Psoas muscle (tissue), 8 donors: ENCODE measurements around the gene UTP20. TPM values are rescaled to one million over a fixed set of nuclear protein-coding genes. Genes with fewer than 3 reads are reported as not detected.

Experiments
- ATAC-seq, 4 donors: fragments of 200-7000 bp; cut with Tn5 transposase; one replicate each; pipeline ENCODE4 v1.9.1; 2020; ENCODE audit warnings: moderate library complexity in 3 of 4, mild to moderate bottlenecking in 2 of 4
- DNase-seq, 2 donors: peaks; one replicate each; pipeline ENCODE4 v3.0.0-alpha.2; 2020
- H3K27ac ChIP-seq: fragments of 200-600 bp; one replicate; pipeline ENCODE4 v1.8.0; 2022
- H3K27me3 ChIP-seq, 3 donors: fragments of 200-600 bp in 1 of 3; one replicate each; pipeline versions ENCODE4 v1.6.1 to v1.8.0; 2013 to 2022; ENCODE audit warnings: low read length in 2 of 3, mild to moderate bottlenecking in 2 of 3, moderate library complexity in 1 of 3; ENCODE audit not compliant: insufficient read depth in 3 of 3
- H3K36me3 ChIP-seq, 2 donors: fragments of 200-600 bp in 1 of 2; one replicate each; pipeline versions ENCODE4 v1.6.1 to v1.8.0; 2013 to 2022; ENCODE audit warnings: low read depth in 1 of 2, mild to moderate bottlenecking in 1 of 2, moderate library complexity in 1 of 2; ENCODE audit not compliant: insufficient read depth in 1 of 2
- H3K4me1 ChIP-seq: fragments of 200-600 bp; one replicate; pipeline ENCODE4 v1.8.0; 2022
- H3K4me3 ChIP-seq: fragments of 200-600 bp; one replicate; pipeline ENCODE4 v1.8.0; 2022; ENCODE audit warnings: mild to moderate bottlenecking
- H3K9me3 ChIP-seq: fragments of 200-600 bp; one replicate; pipeline ENCODE4 v1.8.0; 2022
- WGBS, 3 donors: extraction: QIAGEN DNeasy Blood & Tissue Kit; methylation state at CpG; one replicate each; pipeline versions ENCODE4 v1.1.6 to v1.1.7; 2013; 5-methylcytosine and 5-hydroxymethylcytosine counted together
- intact Hi-C, 2 donors: fragments of 100-400 bp; cut with DNase I; formaldehyde crosslinking; loops; one replicate each; pipeline versions ENCODE4 v1.11.0 to v1.14.2; 2022
- long read RNA-seq, 2 donors: library from polyadenylated mRNA; unstranded; transcript quantifications; one replicate each; pipeline ENCODE4 v2.0.0, GENCODE V29; 2021
- polyA plus RNA-seq, 3 donors: library from polyadenylated mRNA; stranded (reverse); fragments of 200-250 nt; gene quantifications; one replicate each; pipeline ENCODE4 v1.2.3, GENCODE V29; 2013
- total RNA-seq, 4 donors: library from RNA; stranded (reverse); fragmentation: NEBNext Ultra II Directional in 2 of 4; extraction: Animal tissue kit (Norgen Biotek cat#: 25700) in 2 of 4; gene quantifications; one replicate each; pipeline versions ENCODE4 v1.2.1 to v1.2.4, GENCODE V29; 2021 to 2023
- TF ChIP-seq, protein P1 (sequence below): fragments of 200-600 bp; IDR thresholded peaks from one replicate; pipeline ENCODE4 v1.8.0; 2022; ENCODE audit warnings: antibody characterized with exemption
- donor health status: healthy with polysubstance abuse.
- donor health status: DM: no; HTN: no; CAD: no; lungs with moderate emphysema.
- donor health status: Bipolar disorder and iron deficiency.
- donor health status: healthy.
- donor health status: DM: yes; HTN: yes; CAD: no.
- donor health status: DM: no; HTN: no; CAD: no.
- donor health status: DM: no; HTN: no; CAD: no.
- donor health status: DM: yes; HTN: yes; CAD: no.

Gene UTP20
- total RNA-seq, result 10 to 100 TPM in 1 of 4 donors, 1 to 10 TPM in 3; 6.8 to 11.4 (median 9.2) TPM
- polyA plus RNA-seq, result 1 to 10 TPM; 3.7 to 8.4 (median 5.2) TPM
- long read RNA-seq, donor 1, partial matches to known transcripts, result 3 of 3 reads
- long read RNA-seq, donor 1, other reads (novel, unspliced or antisense), result 0 of 3 reads
- long read RNA-seq, donor 2, partial matches to known transcripts, result 7 of 9 reads
- long read RNA-seq, donor 2, other reads (novel, unspliced or antisense), result 2 of 9 reads

DNA sequence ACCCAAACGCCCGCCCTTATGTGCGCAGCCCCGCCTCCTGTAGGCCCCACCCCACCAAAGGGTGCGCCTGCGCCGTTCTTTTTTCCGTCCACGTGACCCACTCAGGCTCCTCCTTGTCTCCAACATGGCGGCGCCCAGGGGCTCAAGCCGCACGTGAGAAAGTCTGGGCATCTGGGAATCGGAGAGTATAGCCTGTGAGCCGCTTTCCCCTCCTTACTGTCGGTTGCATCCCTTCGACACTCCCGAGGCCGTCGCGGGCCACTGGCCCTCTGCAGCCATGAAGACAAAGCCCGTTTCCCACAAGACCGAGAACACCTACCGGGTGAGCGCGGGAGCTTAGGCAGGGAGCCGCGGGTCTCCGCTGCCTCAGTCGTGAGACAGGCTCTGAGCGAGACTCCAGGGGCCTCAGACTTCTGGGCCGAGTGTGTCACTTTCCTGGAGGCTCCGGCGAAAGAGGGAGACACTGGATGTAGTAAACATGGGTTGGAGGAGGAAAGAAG lies at the start of gene UTP20:
Gene UTP20, plus strand, starts transcription at position 100 of the 500 bp plus-strand sequence. Its CDS starts 178 bp downstream, at position 278.
- TF ChIP-seq, protein P1, sequence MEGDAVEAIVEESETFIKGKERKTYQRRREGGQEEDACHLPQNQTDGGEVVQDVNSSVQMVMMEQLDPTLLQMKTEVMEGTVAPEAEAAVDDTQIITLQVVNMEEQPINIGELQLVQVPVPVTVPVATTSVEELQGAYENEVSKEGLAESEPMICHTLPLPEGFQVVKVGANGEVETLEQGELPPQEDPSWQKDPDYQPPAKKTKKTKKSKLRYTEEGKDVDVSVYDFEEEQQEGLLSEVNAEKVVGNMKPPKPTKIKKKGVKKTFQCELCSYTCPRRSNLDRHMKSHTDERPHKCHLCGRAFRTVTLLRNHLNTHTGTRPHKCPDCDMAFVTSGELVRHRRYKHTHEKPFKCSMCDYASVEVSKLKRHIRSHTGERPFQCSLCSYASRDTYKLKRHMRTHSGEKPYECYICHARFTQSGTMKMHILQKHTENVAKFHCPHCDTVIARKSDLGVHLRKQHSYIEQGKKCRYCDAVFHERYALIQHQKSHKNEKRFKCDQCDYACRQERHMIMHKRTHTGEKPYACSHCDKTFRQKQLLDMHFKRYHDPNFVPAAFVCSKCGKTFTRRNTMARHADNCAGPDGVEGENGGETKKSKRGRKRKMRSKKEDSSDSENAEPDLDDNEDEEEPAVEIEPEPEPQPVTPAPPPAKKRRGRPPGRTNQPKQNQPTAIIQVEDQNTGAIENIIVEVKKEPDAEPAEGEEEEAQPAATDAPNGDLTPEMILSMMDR, result no peak
- Histone ChIP-seq H3K27ac (peak within 1 kb of the TSS; percentile 68), H3K36me3 (peaks cover 5 to 28% of the 10 kb centered on the region in 2 donors), H3K9me3 (no peaks in the 10 kb centered on the region), H3K4me3 (peak within 1 kb of the TSS; percentile 78), H3K4me1 (no peaks in the 10 kb centered on the region), H3K27me3 (peaks cover 0 to 3% (median 0%) of the 10 kb centered on the region in 3 donors)
- WGBS, 3 donors, result 0 to 1% (median 0%) methylated on average over 34 of the region's 34 CpGs
- DNase-seq (peak; percentile 90 to 96), ATAC-seq (peak; percentile 100)
- intact Hi-C loops, result no loop called here

DNA sequence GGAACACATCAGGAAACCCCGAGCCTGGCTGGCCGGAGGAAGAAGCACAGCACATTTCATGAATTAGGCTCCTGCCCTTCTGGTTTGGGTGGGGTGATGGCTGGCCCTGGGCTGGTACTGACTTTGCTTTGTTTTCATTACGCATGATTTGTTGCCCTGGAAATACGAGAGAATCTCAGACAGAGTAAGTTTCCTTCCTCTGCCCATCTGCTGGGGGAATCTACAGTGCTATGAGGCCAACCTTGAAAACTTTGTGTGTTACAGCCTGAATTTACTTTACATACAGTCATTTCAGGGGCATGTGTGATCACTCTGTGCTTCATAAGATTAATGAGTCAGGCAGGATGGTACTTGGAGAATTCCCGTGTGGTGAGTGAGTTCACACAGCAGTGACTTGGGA lies 49.4 kb upstream of the UTP20 start:
- DNase-seq (no peak), ATAC-seq (no peak)
- no peaks in the 10 kb centered on the region for H3K36me3 ChIP-seq
- H3K4me1 ChIP-seq, result no peaks in the 10 kb centered on the region
- WGBS, 3 donors, result 32 to 50% (median 42%) methylated on average over 5 of the region's 5 CpGs
- intact Hi-C loops, result no loop called here
- H3K27me3 ChIP-seq, result no peaks in the 10 kb centered on the region
- TF ChIP-seq, protein P1, result no peak
- H3K27ac ChIP-seq, result no peak overlapping the region
- H3K4me3 ChIP-seq, result no peak overlapping the region
- no peaks in the 10 kb centered on the region for H3K9me3 ChIP-seq

DNA sequence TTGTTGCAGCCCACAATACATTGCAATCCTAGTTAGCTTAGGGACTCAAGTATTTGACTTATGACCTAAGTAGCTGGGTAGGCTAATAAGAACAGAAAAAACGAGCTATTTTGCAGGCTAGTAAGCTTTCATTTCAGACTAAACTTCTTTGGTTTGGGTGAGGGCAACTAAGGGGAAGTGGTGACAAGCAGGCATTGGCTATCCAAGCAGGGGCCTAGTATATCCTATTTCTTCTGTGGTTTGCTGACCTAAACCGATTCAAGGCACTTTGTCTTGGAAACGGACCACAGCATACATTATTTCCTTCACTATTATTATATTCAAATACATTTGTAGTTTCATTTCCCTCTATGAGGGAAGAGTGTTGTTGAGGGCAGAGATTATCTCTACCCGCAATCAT lies 48.3 kb upstream of the UTP20 start:
- intact Hi-C loops, result no loop called here
- ATAC-seq, result no peak
- DNase-seq, result no peak
- no peak overlapping the region for H3K27ac ChIP-seq
- no peaks in the 10 kb centered on the region for H3K4me1 ChIP-seq
- no peaks in the 10 kb centered on the region for H3K36me3 ChIP-seq
- no peak overlapping the region for H3K4me3 ChIP-seq
- TF ChIP-seq, protein P1, result no peak
- 70 to 73% (median 71%) methylated on average over 4 of the region's 4 CpGs for WGBS, 3 donors
- H3K27me3 ChIP-seq, result no peaks in the 10 kb centered on the region
- no peaks in the 10 kb centered on the region for H3K9me3 ChIP-seq

DNA sequence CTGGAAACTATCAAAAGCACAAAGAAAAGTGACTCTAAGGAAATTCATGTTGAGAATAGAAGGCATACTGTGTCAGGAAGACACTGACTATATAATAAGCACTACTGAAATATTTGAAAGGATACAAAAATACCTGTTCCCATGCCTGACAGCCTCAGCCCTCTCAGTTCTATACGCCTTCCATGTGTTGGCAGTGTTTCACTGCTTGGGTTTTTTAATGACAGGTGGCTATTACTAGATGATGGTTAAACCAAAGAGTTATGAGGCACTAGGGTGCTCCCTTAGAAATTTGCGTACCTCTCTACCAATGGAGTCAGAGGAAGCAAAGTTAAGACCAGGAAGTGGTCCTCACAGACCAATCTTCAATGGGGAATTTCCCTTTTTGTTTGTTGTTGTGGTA lies 44.2 kb upstream of the UTP20 start:
- H3K4me3 ChIP-seq, result no peak overlapping the region
- DNase-seq (no peak), ATAC-seq (no peak)
- H3K27me3 ChIP-seq, result no peaks in the 10 kb centered on the region
- H3K9me3 ChIP-seq, result no peaks in the 10 kb centered on the region
- 79 to 80% (median 79%) methylated on average over 2 of the region's 2 CpGs for WGBS, 3 donors
- intact Hi-C loops, result no loop called here
- TF ChIP-seq, protein P1, result no peak
- H3K27ac ChIP-seq, result no peak overlapping the region
- no peaks in the 10 kb centered on the region for H3K4me1 ChIP-seq
- H3K36me3 ChIP-seq, result no peaks in the 10 kb centered on the region

DNA sequence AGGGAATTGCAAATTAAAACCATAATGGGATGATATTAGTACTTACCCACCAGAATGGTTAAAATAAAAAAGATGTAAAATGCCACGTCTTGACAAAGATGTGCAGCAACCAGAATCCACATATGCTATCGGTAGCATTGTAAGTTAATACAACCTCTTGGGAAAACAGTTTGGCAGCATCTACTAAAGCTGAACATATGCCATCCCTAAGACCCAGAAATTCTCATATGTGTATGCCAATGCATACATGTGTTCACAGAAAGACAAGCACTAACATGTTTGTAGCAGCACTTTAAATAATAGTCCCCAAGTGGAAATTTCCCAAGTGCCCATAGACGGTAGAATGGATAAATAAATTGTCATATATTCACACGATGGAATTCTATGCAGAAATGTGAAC lies 41.6 kb upstream of the UTP20 start:
- 36 to 47% (median 41%) methylated on average over 4 of the region's 4 CpGs for WGBS, 3 donors
- H3K4me3 ChIP-seq, result no peak overlapping the region
- H3K27me3 ChIP-seq, result no peaks in the 10 kb centered on the region
- H3K27ac ChIP-seq, result no peak overlapping the region
- no peaks in the 10 kb centered on the region for H3K4me1 ChIP-seq
- no peaks in the 10 kb centered on the region for H3K36me3 ChIP-seq
- TF ChIP-seq, protein P1, result no peak
- intact Hi-C loops, result no loop called here
- DNase-seq, result no peak
- ATAC-seq, result no peak
- no peaks in the 10 kb centered on the region for H3K9me3 ChIP-seq
